NCI-H1436 treated with DMSO at 0.1 percent for 48 hours (cell line): ENCODE results near the gene RASGRF2.

Experiments
- DNase-seq: peaks from one replicate; lab custom pipeline; 2025; lab: John Stamatoyannopoulos, UW

RASGRF2 gene

GRCh38 chr5:81205058-81205457 is 244.9 kb downstream of the RASGRF2 start:
- no peak for DNase-seq

- DNase-seq, result no peak
Measured at GRCh38 chr5:81207009-81207408, 246.8 kb downstream of the RASGRF2 start.

DNA sequence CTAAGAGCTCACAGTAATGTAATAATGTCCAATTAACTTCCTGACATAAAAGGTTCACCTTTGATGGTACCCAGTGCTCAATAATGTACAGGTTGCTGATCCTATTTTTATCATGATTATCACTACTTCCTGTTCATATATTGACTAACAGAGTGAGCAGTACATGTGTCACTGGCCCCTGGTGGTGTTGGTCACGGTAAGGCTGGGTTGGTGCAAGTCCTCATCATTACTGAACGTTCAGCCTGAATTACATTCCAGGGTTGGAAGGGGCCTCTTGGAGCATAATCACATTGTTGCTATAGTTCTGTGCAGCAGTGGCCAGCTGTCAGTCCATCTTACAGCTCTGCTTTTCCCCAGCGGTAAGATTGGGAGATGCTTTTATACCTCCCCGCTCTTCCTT is 248.7 kb downstream of the RASGRF2 start:
- DNase-seq, result no peak

DNA sequence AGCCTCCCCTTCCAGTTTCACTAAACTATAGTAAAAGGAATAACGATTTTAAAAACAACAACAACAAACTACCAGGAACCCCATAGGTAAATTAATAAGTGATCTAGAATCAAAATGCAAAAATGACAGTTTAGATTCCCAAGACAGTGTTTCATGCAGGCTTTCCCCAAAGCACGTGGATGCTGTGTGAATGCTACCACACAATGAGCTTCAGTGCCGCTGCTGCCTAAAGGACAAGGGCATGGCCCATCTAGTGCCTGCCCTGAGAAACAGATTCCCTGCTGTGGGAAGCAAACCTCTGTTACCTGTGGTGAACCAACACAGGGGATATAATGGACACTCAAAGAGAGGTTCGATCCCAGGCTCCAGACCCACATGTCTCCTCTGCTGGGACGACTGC is 249.2 kb downstream of the RASGRF2 start:
- DNase-seq, result no peak

- no peak for DNase-seq
Measured at GRCh38 chr5:81209869-81210493, 249.8 kb downstream of the RASGRF2 start.

- peak; percentile 19 for DNase-seq
Measured at GRCh38 chr5:81212211-81212751, 252.1 kb downstream of the RASGRF2 start.

- no peak for DNase-seq
Measured at GRCh38 chr5:81213070-81213469, 252.9 kb downstream of the RASGRF2 start.

- no peak for DNase-seq
Measured at GRCh38 chr5:81214848-81215247, 254.7 kb downstream of the RASGRF2 start.

GRCh38 chr5:81216152-81216551 is 256.0 kb downstream of the RASGRF2 start:
- no peak for DNase-seq

DNA sequence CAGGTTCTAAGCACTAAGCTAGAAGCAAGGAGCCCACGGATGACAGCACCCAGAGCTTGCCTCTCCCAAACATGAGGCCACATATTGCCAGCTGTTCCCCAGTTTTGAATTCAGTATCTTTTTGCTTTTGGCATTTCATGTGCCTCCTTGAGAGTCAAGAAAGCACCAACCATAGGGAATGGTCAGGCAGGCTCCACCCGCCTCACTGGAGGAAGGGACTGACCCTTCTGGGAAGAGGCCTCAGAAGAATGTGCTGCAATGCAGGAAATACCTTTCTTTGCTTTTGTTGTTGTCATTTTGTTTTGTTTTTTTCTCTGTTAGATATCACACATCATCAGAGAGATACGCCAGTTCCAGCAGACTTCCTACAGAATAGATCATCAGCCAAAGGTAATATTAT is 259.2 kb downstream of the RASGRF2 start:
- no peak for DNase-seq

- no peak for DNase-seq
Measured at GRCh38 chr5:81222285-81222684, 262.1 kb downstream of the RASGRF2 start.

GRCh38 chr5:81225463-81225862 is 265.3 kb downstream of the RASGRF2 start:
- no peak for DNase-seq

- no peak for DNase-seq
Measured at GRCh38 chr5:81226286-81226685, 266.1 kb downstream of the RASGRF2 start.

DNA sequence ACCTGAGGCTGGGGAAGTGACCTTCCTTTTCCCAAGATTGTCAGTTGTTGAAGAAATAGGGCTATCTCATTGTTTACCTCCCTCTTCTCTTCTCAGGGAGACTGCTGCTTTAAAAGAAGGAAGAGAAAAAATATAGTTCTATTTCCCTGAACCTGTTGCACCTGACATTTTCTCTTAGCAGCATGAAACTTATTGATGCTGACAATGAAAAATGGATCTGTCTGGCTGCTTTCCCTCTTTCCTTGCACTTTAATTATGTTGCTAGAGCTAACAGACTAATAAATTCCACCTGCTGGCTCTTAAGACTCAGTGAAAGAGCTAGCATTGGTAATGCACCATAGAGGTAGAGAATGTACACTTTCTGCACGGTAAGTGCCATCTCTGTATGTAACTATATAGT is 266.8 kb downstream of the RASGRF2 start:
- DNase-seq, result no peak

DNA sequence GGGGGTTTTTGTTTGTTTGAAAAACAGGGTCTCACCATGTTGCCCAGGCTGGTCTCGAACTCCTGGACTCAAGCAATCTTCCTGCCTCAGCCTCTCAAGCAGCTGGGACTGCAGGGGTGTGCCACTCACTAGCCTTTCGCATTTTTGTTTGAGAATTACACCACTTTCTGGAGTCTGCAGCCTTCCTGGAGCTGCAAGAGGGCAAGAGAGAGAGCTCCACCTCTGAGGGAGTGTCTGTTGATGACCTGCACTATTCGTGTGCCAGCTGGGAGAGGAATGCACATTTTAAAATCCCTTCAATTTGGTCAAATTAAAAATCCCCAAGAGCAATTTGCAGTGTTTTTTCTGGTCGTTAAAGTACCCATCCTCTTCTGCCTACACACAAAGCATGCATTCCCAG is 267.9 kb downstream of the RASGRF2 start:
- DNase-seq, result no peak

DNA sequence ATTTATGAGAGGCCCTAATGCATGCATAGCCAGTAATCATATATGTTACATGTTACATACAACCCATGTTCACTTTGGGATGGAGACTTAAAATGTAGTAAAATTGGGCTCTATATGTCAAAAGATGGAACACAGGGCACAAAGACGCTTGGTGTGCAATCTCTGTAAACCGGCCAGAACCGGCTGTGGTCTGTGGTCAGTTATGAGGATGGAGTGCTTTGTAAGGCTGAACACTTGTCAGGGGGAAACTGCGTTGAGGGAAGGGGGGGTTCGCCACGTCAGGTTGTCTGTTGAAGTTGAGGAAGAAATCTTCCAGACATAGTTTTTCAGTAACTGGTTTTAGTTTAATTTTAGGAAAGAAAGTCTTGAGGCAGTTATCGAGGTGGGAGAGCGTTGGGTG is 270.3 kb downstream of the RASGRF2 start:
- DNase-seq, result no peak

GRCh38 chr5:81232464-81233079 is 272.4 kb downstream of the RASGRF2 start:
- no peak for DNase-seq

GRCh38 chr5:81233080-81233634 is 273.0 kb downstream of the RASGRF2 start, which contains the start of gene CKMT2:
Gene CKMT2 (plus strand): TSS chr5:81233322. CDS start chr5:81251133, 17,811 bp downstream.
- DNase-seq, result no peak

GRCh38 chr5:81234299-81234698 is 274.1 kb downstream of the RASGRF2 start:
- DNase-seq, result no peak

- DNase-seq, result no peak
Measured at GRCh38 chr5:81234801-81235200, 274.6 kb downstream of the RASGRF2 start.

- no peak for DNase-seq
Measured at GRCh38 chr5:81235287-81236072, 275.3 kb downstream of the RASGRF2 start.

DNA sequence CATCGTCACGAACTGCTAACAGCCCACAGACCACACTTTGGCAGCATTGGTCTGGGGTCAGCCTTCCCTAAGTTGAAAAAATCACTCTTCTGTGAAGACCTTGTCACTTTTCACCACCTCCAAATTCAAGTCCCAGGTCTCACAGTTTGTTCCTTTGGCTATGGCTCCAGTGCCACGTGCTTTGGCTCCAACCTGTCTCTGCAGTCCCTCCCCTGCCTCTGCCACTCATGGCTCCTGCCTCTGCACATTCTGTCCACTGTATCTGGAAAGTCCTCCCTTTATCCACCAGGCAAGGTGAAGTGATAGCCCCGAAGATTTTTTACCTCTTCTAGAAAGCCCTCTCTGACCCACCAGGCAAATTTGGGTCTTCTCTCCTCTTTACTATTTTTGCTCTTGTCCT is 278.3 kb downstream of the RASGRF2 start:
- no peak for DNase-seq

- no peak for DNase-seq
Measured at GRCh38 chr5:81239613-81240012, 279.4 kb downstream of the RASGRF2 start.
